Astrocyte of the spinal cord (primary cell): ENCODE measurements around the gene TRIM6.

ENCODE experiments used
- DNase-seq: peaks from one replicate; pipeline ENCODE4 v3.0.0; 2011; ENCODE audit warnings: low read depth, low spot score
- H3K4me3 ChIP-seq: 2 replicates; pipeline ENCODE4 v1.5.1; 2011; ENCODE audit warnings: low read depth, mild to moderate bottlenecking, low read length, moderate library complexity
- in situ Hi-C: cut with HindIII; loops from 2 replicates; pipeline ENCODE4 v1.10.0; 2017; ENCODE audit warnings: low sequenced_read_pairs
- TF ChIP-seq, protein P1 (sequence below): IDR thresholded peaks from 2 replicates; pipeline ENCODE4 v1.5.1; 2012; ENCODE audit warnings: low read depth, mild to moderate bottlenecking, low read length, inconsistent platforms

Gene TRIM6

GRCh38 chr11:5658318-5658717 is 61.9 kb downstream of the TRIM6 start:
- in situ Hi-C loops: no loop called here
- TF ChIP-seq, protein P1, sequence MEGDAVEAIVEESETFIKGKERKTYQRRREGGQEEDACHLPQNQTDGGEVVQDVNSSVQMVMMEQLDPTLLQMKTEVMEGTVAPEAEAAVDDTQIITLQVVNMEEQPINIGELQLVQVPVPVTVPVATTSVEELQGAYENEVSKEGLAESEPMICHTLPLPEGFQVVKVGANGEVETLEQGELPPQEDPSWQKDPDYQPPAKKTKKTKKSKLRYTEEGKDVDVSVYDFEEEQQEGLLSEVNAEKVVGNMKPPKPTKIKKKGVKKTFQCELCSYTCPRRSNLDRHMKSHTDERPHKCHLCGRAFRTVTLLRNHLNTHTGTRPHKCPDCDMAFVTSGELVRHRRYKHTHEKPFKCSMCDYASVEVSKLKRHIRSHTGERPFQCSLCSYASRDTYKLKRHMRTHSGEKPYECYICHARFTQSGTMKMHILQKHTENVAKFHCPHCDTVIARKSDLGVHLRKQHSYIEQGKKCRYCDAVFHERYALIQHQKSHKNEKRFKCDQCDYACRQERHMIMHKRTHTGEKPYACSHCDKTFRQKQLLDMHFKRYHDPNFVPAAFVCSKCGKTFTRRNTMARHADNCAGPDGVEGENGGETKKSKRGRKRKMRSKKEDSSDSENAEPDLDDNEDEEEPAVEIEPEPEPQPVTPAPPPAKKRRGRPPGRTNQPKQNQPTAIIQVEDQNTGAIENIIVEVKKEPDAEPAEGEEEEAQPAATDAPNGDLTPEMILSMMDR: peak; percentile 2
- no peak for DNase-seq
- no peak overlapping the region for H3K4me3 ChIP-seq
